NT2/D1 (cell line): ENCODE results near the gene CDYL.

Experiments
- DNase-seq: peaks from one replicate; pipeline ENCODE4 v3.0.0-alpha.2; 2011; ENCODE audit warnings: low read depth, low spot score
- H3K27me3 ChIP-seq: 2 replicates; pipeline ENCODE4 v1.6.0; 2011; ENCODE audit warnings: mild to moderate bottlenecking; ENCODE audit not compliant: insufficient read length, insufficient read depth
- H3K36me3 ChIP-seq: 2 replicates; pipeline ENCODE4 v1.6.1; 2011; ENCODE audit warnings: mild to moderate bottlenecking, low read length, mixed read lengths; ENCODE audit not compliant: insufficient read depth, insufficient read length
- H3K4me1 ChIP-seq: 2 replicates; pipeline ENCODE4 v1.5.1; 2011; ENCODE audit not compliant: insufficient read depth, insufficient read length
- H3K4me3 ChIP-seq: 2 replicates; pipeline ENCODE4 v1.5.1; 2011; ENCODE audit warnings: low read depth; ENCODE audit not compliant: insufficient read length
- H3K9ac ChIP-seq: 2 replicates; pipeline ENCODE4 v1.6.0; 2011; ENCODE audit warnings: low read depth; ENCODE audit not compliant: insufficient read length
- H3K9me3 ChIP-seq: 2 replicates; pipeline ENCODE4 v1.5.1; 2011; ENCODE audit warnings: mild to moderate bottlenecking, low read length; ENCODE audit not compliant: insufficient read depth
- SUZ12 ChIP-seq: IDR thresholded peaks from 2 replicates; pipeline ENCODE4 v1.6.1; 2011; ENCODE audit not compliant: insufficient read length, insufficient read depth; ENCODE audit errors: extremely low read depth
- YY1 ChIP-seq: IDR thresholded peaks from 2 replicates; pipeline ENCODE4 v1.6.1; 2011; ENCODE audit not compliant: insufficient read length, insufficient read depth
- ZNF274 ChIP-seq: IDR thresholded peaks from 2 replicates; pipeline ENCODE4 v1.6.1; 2011; ENCODE audit warnings: mild to moderate bottlenecking, low read depth, low read length

CDYL gene

DNA sequence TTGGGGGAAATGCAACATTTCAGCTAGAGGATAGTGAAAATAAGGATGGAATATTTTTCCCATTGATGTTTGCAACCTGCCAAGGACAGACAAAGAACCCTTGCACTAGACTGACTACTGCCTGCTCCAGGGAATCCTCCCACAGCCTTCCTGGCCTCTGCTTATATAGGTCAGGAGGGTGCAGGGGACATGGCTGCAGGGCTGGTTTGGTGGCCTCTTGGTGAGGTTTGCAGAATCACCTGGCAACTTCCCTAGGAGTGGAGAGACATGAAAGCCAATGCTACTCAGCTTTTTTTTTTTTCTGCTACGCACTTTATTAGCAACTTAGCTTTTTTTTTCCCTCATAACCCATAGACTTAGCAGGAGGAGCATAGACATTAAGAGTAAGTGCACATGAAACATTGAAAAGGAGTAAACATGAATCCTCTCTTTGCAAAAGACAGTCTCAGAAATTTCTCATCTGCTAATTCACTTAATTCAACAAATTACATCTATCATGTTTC, 39.8 kb upstream of the CDYL start:
- TF ChIP-seq SUZ12 (no peak), ZNF274 (no peak), YY1 (no peak)
- no peak overlapping the region for H3K4me3 ChIP-seq
- H3K9me3 ChIP-seq, result no peaks in the 10 kb centered on the region
- DNase-seq, result no peak
- H3K36me3 ChIP-seq, result no peaks in the 10 kb centered on the region
- H3K9ac ChIP-seq, result no peak overlapping the region
- H3K4me1 ChIP-seq, result no peaks in the 10 kb centered on the region
- H3K27me3 ChIP-seq, result no peaks in the 10 kb centered on the region

- no peaks in the 10 kb centered on the region for H3K9me3 ChIP-seq
- no peaks in the 10 kb centered on the region for H3K27me3 ChIP-seq
- TF ChIP-seq SUZ12, result no peak
- no peak for TF ChIP-seq YY1
- H3K4me1 ChIP-seq, result no peaks in the 10 kb centered on the region
- no peaks in the 10 kb centered on the region for H3K36me3 ChIP-seq
- H3K9ac ChIP-seq, result no peak overlapping the region
- no peak overlapping the region for H3K4me3 ChIP-seq
- DNase-seq, result no peak
These were observed 36.2 kb upstream of the CDYL start for GRCh38 chr6:4740032-4740431.

- H3K9me3 ChIP-seq, result no peaks in the 10 kb centered on the region
- H3K9ac ChIP-seq, result no peak overlapping the region
- TF ChIP-seq SUZ12, result no peak
- no peak for TF ChIP-seq ZNF274
- no peak for TF ChIP-seq YY1
- no peaks in the 10 kb centered on the region for H3K4me1 ChIP-seq
- no peaks in the 10 kb centered on the region for H3K27me3 ChIP-seq
- no peak overlapping the region for H3K4me3 ChIP-seq
- no peaks in the 10 kb centered on the region for H3K36me3 ChIP-seq
- DNase-seq, result no peak
These were observed 33.1 kb upstream of the CDYL start for GRCh38 chr6:4743062-4743461.

DNA sequence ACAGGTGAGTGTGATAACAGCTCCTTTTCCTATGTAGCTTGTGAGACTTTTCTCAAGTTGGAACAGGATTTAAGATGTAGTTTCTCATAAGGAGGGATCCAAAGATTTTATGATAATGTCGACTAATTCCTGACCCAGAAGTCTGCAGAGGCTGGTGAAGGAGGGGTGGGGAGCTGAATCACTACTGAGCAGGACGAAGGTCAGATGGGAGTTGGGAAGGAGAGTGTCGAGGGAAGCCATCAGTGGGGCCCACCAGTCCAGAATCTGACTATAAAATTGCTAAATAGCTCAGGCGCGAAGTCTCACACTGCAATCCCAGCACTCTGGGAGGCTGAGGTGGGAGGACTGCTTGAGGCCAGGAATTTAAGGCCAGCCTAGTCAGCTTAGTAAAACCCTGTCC, 32.3 kb upstream of the CDYL start:
- Histone ChIP-seq H3K9ac (no peak overlapping the region), H3K27me3 (no peaks in the 10 kb centered on the region), H3K4me3 (no peak overlapping the region), H3K4me1 (no peaks in the 10 kb centered on the region), H3K36me3 (no peaks in the 10 kb centered on the region), H3K9me3 (no peaks in the 10 kb centered on the region)
- DNase-seq, result no peak
- TF ChIP-seq YY1 (no peak), ZNF274 (no peak), SUZ12 (no peak)

DNA sequence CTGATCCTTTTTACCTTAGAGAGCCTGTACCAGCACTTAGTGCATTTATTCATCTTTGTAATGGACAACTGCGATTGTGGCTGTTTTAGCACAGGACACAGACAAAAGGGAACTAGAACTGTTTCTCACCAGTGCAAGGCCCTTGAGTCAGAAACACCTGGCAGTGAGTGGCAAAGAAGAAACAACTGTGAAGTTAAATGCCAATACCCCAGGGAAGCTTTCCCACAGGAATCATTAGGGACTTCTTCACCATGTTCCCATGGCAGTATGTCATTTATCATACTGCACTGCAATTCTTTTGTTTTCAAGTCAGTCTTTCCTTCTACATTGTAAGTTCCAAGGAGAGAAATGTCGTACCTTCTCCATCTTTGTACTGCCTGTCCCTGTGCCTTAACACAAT, 28.6 kb upstream of the CDYL start:
- TF ChIP-seq YY1 (no peak), ZNF274 (no peak), SUZ12 (no peak)
- H3K36me3 ChIP-seq, result no peaks in the 10 kb centered on the region
- no peak for DNase-seq
- no peak overlapping the region for H3K9ac ChIP-seq
- H3K4me1 ChIP-seq, result no peaks in the 10 kb centered on the region
- no peaks in the 10 kb centered on the region for H3K9me3 ChIP-seq
- H3K4me3 ChIP-seq, result no peak overlapping the region
- no peaks in the 10 kb centered on the region for H3K27me3 ChIP-seq

- TF ChIP-seq YY1 (no peak), SUZ12 (no peak), ZNF274 (no peak)
- Histone ChIP-seq H3K9me3 (no peaks in the 10 kb centered on the region), H3K9ac (no peak overlapping the region), H3K27me3 (no peaks in the 10 kb centered on the region), H3K4me3 (no peak overlapping the region), H3K36me3 (no peaks in the 10 kb centered on the region), H3K4me1 (no peaks in the 10 kb centered on the region)
- no peak for DNase-seq
These were observed 24.3 kb upstream of the CDYL start for GRCh38 chr6:4751823-4752464.

DNA sequence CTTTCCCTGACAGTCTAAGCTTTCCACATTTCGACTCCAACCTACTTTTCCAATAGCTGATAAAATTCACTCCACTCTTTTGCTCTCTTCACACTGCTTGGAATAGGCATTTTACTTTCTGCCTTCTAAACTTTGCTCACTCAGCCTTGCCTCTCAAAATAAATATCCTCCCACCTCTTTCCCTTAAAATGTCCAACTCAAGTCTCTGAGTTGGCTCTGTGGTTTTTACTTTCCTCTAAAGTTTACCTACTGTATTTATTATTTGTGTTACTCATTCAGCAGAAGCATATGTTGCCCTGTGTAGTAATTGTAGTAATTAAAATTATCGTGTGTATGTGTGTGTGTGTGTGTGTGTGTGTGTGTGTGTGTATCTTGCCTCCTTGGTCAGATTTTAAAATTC, 20.0 kb upstream of the CDYL start:
- H3K9me3 ChIP-seq, result no peaks in the 10 kb centered on the region
- DNase-seq, result no peak
- TF ChIP-seq SUZ12 (no peak), YY1 (no peak), ZNF274 (no peak)
- no peak overlapping the region for H3K9ac ChIP-seq
- no peak overlapping the region for H3K4me3 ChIP-seq
- H3K4me1 ChIP-seq, result no peaks in the 10 kb centered on the region
- H3K27me3 ChIP-seq, result no peaks in the 10 kb centered on the region
- H3K36me3 ChIP-seq, result no peaks in the 10 kb centered on the region
